Measurements from ENCODE around the gene ASXL2.
"Not testable (repeated sequence)": the region's sequence is repeated elsewhere in the genome, so short reads cannot be mapped to it uniquely, and the experiment has no call there.

The ASXL2 gene

DNA sequence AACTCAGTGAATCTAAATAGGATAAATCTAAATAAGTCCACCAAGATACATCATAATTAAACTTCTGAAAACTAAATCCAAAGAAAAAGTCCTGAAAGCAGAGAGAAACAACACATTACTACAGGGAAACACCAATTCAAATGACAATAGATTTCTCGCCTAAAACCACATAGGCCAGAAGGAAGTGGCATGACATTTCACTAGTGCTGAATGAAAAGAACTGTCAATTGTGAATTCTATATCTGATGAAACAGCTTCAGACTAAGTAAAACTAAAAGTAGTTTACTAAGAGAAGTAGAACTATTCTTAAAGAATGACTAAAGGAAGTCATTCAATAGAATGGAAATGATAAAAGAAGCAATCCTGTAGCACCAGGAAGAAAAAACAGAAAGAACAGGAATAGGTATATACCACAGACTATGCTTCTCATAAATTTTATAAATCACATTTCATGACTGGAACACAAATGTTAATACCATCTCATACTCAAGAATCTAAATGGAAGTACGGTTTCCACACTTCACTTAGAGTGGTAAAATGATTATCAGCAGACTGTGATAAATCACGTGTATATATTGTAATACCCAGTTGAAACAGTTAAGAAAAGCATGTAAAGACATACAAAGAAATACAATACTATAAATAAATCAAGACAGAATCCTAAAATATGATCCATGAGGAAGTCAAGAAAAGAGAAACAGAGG is 46.4 kb downstream of the ASXL2 start:
- no peak for DNase-seq

DNA sequence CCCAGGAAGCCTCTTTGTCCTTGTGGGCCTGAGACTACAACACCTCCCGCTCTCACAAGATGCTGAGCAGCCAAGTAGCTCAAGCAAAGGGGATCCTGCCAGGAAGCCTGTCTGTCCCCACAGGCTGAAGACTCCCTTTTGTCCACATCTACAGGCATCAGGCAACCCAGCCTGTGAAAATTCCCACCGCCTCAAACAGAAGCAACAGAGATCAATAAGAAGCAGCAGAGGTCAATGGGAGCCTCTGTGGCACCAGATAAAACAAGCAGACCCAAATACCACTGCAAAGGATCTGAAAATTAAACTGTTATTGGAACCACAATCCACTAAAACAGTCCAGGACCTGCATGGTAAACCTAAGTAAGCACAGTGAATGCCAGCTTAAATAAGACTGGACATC is 48.5 kb downstream of the ASXL2 start:
- no peak for DNase-seq

DNA sequence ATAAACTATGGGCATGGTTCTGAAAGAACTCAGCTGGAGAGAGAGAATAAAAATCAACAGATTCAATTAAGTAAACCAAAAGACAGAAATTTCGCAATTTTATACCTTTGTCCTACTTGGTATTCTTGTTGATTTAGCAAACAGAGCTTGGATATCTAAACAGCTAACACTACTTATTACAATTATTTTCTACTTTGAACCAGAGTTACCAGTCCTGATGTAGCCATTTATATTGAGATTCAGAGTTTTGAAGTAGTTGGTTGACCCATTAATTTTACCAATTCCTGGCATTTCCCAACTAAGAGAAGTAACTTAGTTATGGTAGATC is 48.9 kb downstream of the ASXL2 start:
- DNase-seq = no peak

DNA sequence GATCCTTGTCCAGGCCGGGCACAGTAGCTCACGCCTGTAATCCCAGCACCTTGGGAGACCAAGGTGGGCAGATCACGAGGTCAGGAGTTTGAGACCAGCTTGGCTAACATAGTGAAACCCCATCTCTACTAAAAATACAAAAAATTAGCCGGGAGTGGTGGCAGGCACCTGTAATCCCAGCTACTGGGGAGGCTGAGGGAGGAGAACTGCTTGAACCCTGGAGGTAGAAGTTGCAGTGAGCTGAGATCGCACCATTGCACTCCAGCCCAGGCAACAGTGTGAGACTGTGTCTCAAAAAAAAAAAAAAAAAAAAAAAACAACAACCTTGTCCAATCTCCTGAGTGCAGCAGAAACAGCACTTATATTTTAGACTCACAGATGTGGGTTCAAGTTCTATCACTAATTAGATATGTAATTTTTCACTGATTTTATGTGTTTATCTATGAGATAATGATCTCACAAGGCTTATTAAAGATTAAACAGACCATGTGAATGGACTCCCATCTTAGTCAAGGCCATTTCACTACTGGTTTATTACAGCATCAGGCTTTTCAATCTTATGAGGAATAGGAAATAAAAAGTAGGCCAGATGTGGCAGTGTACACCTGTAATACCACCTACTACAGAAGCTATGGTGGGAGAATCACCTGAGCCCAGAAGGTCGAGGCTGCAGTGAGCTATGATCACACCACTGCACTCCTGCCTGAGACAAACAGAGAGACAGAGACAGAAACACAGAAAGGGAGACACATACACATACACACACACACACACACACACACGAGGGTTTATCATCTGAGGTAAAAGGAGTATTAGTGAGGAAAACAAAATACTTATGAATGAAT is 49.5 kb downstream of the ASXL2 start:
- not testable (repeated sequence) for DNase-seq

DNA sequence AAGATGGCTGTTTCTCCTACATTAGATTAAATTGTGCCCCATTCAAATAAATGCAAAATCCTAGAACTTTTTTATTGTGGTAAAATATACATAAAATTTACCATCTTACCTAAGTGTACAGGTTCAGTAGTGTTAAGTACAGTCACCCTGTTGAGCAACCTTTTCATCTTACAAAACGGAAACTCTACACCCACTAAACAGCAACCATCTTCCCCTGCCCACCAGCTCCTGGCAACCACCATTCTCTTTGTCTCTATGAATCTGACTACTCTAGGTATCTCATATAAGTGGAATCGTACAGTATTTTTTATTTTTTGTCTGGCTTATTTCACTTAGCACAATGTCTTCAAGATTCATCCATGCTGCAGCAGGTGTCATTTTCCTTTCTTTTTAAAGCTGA is 53.0 kb downstream of the ASXL2 start:
- DNase-seq = no peak

DNA sequence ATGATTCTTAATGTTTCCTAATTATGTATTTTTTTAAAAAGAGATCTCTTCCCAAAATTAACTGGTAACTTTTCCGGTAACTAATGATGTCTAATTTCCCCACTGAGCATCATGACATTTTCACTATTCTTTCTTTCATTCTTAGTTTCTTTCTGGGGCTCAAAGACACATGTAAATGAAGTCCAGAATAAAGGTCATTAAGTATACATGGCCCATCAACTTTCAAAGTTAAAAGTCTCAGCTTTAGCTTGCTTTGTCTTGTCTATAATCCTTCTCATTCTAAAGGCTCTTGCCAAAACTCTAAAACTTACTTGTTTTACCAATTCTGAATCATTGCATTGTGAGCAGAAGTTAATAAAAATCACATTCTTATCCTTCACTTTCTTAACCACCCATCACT is 53.6 kb downstream of the ASXL2 start:
- no peak for DNase-seq

DNA sequence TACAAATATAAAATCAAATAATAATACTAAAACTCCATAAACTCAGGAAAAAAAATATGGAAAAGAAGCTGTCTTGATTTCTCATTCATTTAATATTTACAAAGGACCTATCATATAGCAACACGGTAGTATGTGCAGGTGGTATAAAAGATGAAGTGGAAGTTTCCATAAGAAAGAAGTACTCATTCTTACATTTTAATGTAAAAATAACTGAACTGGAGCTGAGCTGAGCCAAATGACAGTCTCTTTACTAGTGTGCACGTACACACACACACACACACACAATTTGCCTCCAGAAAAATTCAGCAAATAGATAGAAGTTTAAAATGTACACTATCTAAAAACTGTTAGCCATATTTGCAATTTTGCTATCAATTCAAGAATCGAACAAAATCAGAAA is 54.1 kb downstream of the ASXL2 start:
- DNase-seq = no peak

DNA sequence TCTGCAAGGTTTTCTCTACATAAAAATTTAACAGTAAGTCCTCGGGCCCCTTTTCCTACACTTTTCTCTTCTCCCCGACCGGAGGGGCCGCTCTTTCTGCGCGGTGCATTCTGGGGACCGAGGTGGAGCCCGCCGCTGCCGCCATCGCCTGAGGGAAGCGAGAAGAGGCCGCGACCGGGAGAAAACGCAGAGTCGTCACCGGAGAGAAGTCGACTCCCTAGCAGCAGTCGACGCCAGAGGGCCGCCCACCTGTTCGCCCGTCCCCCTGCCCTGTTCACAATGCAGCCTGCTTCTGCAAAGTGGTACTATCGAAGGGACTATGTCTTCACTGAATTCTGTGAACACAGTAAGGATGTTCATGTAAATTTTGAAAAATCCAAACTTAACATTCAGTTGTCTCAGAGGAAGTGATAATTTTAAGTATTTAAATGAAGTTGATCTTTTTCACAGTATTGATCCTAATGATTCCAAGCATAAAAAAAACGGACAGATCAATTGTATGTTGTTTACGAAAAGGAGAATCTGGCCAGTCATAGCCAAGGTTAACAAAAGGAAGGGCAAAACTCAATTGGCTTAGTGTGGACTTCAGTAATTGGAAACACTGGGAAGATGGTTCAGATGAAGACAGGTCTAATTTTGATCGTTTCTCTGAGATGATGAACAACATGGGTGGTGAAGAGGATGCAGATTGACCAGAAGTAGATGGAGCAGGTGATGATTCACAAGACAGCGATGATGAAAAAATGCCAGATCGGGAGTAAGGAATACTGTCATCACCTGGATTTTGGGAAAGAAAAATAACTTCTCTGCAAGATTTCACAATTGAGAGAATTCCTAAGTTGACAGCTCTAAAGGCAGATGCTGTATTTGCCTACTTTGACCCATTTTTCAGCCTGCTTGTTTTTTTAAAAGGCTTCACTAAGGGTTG is 55.8 kb downstream of the ASXL2 start:
- peak; percentile 67 for DNase-seq

DNA sequence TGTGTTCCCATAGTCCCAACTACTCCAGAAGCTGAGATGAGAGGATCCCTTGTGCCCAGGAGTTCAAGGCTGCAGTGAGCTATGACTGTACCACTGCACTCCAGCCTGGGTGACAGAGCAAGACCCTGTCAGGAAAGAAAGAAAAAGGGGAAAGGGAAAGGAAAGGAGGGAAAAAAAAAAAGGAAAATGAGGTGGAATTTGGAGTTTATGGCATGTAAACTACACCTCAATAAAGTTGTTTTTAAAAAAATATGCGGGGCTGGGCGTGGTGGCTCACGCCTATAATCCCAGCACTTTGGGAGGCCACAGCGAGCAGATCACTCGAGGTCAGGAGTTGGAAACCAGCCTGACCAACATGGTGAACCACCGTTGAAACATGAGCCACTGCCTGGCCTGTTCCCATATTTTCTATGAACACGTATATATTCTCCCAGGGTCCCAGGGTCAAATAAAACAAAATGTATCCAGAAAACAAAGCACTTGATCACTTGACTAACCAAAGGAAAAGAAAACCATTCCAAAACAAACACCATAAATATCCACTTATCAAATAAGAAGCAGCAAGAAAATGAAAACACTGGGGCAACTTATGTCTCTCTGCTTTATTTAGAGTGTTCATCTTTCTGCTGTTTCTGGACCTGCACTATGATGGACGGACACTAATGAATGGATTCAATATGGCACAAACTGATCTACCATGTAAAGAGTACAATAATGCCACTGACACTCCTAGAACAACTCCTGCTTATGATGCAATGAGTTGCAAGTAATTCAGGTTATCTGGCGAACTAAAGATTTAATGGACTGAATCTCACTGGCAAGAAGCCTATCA is 56.8 kb downstream of the ASXL2 start:
- peak; percentile 30 for DNase-seq

DNA sequence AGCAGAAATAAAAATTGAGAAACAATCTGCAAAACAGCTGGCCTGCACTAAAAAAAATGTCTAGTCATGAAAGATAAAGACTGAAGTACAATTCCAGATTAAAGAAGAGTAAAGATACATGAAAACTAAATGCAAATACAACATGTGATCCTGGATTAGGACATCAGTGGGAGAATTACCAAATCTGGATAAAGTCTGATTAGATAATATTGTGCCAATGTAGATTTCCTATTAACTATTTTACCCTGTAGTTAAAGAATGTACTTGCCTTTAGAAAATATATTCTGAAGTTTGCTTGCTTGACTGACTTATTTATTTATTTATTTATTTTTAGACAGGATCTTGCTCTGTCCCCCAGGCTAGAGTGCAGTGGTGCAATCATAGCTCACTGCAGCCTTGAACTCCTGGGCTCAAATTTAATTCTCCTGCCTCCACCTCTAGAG is 58.7 kb downstream of the ASXL2 start:
- no peak for DNase-seq

DNA sequence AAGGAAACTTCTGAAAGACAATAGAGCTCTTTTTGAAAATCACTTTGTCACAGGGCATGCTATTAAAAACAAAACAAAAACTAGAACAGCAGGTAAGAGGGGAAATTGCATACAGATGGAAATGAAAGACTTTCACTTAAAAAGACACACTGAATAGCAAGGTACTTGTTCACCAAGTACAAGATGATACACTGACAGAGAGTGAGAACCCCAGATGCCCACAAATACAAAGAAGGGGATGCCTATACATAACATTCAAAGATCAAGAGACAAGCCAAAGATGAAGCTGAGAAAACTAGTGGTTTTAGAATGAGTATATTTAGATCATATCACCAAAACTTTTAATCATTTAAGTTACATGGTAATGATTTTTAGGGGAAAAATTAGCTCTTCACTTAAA is 60.7 kb downstream of the ASXL2 start:
- no peak for DNase-seq

DNA sequence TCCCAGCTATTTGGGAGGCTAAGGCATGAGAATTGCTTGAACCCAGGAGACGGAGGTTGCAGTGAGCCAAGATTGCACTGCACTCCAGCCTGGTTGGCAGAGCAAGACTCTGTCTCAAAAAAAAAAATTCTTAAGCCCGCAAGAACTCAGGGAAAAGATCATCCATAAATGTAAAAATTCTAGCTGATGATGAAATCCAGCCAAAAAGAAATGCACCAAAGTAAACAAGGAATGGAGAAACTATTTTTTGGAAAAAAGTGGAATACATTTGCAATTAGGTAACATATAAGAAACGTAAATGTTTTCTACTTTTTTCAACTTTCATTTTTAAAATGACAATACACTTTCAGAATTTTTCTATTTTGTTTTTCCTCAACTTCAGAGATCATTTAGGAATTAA is 61.3 kb downstream of the ASXL2 start:
- DNase-seq = no peak

DNA sequence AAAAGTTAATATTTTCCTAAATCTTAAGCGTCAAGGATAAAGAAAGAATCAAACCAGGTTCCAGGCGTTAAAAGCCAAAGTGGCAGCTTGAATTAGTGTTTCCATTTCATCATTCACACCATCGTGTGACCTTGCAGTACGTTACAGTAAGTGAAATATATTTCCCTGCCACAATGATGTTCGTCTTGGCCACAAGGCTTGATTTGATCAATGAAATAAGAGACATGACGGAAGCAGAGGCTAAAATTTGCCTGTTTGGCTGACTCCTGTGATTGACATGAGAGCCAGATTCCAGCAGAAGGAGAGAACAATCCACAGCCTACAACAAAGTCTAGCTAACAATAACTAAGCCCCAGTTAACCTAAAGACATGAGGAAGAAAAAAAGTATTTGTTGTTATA is 62.0 kb downstream of the ASXL2 start:
- DNase-seq = no peak

DNA sequence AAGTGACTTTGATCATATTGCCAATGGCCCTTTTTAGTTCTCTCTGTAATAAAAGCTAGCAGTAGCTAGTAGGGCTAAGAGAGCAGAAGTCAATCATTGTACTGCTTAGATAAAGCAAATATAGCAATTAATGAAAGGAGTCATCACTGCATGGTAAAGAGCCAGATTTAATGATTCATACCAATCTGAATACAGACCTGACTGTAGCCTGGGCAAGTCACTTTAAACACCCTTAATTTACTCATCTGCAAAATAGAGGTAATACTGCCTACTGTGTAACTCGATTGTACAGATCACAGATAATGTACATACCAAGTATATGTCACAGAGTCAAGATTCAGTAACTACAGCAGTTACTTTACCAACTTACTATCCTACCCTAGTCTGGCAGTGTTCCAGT is 63.6 kb downstream of the ASXL2 start:
- DNase-seq = peak; percentile 31

DNA sequence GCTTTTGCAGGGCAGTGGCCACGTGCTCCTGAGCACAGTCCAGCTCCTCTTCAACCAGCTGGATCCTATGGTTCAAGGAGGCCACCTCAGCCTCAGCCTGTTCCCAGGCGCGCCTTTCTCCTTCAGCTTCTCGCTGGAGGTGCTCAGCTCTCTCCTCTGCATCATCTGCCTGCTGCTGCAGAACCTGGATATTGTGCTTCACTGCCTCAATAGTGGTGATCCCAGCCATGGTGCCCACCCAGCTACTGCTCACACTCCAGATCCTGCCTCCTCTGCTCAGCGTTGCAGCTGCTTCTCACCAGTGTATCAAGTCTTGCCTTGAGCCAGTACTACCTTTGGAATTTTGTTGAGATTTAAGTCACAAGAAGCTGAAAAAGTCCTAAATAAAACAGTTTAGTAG is 67.9 kb downstream of the ASXL2 start:
- no peak for DNase-seq

DNA sequence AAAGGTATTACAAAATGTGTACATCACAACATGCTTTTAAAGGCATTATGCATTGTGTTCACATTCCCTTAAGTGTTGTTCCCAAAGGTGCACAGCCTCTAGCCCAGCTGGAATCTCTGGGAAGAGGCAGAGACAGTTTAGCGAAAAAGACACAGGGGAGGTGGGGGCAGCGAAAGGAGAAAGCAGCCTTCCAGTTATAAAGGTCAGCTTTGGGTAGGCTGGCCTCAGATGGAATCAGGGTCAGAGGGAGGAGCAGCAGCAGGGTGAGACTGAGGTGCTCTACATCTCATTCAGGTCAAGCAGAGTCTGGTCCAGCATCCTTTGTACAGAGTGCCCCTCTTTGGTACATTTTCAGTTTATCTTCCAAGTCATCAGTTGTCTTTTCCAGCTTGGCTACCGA is 68.6 kb downstream of the ASXL2 start:
- DNase-seq = no peak

DNA sequence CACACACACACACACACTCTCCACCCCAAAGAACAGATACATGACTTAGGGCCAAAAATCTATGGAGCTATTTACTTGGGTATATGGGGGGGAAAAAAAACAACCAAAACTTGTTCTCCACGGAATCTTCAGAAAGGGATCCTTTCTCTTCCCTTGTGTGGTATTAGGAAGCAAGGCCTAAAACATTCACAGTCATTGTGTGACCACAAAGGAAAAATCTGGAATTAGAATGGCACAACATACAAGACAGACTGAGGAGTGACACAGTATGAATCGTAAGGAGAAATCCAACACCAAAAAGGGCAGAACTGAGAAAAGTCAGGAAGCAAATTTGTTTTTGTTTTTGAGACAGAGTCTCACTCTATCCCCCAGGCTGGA is 70.3 kb downstream of the ASXL2 start:
- peak; percentile 66 for DNase-seq

DNA sequence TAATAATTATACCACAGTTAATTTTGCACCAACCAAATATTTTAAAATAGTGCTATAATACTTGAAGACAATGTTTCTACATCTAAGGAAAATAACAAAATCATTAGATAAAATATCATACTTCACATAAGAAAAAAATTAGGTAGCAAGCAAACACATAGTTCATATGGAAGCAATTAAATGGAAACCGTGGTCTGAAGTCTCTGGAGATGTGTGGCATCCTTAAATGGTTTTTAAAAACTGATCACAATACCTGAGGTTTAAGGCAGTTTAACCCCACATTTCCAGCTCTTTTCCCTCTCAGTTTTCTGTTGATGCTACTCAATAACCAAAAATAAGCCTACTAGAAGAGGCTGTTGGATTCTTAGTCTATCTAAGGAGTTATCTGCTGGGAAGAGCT is 71.3 kb downstream of the ASXL2 start:
- DNase-seq = peak; percentile 30

DNA sequence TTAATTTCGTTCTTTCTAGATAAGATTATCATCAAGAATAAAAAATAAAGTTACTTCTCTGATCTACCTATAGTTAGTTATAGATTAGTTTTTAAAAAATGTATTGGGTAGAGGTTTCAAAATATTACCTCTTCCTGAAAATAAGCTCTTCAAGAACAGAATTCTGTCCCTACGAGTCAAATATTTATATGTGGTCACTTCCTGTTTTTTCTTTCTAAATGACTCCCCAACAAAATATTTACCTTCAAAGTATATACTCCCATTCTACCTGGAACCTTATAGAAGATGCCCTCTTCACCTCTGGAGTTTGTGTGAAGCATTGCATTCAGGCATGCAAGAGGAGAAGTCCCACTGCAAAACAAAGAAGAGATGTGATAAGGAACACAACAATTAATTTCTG is 72.3 kb downstream of the ASXL2 start:
- DNase-seq = no peak

DNA sequence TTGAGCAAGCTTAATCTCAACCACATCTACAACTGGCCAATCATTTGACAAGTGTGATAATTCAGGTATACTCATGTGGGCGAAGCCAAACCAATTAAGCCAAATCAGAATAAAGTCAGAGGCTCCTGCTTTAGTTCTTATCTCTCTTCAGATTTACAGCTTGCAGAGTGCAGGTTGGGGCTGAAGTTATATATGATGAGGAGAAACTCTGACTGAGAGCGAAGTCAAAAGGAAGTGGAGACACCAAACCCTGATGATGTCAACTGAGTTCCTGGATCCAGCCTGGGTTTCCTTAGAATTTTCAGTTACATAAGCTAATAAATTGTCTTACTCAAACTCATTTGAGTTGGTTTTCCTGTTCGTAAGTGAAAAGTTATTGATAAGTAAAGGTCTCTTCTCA is 73.9 kb downstream of the ASXL2 start:
- no peak for DNase-seq

DNA sequence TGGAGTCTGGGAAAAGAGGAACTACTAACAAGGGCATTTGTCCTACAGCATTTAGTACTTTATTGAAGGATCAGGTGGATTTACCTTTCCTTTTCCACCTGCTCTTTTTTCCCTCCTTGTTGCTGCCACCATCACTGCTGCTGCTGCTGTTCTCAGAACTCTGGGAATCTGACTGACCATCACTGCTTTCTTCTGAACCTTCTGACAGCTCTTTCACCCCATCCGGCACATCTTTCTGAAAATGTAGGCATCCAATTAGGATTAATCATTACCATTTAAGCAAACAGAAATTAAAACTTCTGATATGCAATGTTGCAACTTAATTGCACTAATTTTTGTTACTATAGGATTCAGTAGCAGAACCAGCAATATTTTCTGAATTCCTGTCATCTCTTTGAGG is 79.0 kb downstream of the ASXL2 start:
- no peak for DNase-seq

DNA sequence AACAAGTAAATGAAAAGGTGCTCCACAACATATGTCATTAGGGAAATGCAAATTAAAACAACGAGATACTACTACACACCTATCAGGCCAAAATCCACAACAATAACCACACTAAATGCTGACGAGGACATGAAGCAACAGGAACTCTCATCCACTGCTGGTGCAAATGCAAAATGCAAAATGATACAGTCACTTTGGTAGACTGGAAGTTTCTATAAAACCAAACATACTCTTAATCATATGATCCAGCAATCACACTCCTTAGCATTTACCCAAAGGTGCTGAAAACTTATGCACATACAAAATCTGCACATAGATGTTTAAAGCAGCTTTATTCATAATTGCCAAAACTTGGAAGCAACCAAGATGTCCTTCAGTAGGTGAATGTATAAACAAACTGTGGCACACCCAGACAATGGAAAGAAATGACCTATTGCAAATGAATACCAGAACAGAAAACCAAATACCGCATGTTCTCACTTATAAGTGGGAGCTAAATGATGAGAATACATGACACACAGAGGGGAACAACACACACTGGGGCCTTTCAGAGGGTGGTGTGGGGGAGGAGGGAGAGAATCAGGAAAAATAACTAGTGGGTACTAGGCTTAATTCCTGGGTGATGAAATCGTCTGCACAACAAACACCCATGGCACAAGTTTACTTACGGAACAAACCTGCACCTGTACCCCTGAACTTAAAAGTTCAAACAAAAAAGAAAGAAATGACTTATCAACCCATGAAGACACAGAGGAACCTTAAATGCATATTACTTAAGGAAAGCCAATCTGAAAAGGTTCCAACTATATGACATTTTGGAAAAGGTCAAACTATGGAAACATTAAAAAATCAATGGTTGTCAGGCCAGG is 80.4 kb downstream of the ASXL2 start:
- DNase-seq = no peak
